Colonic mucosa (tissue), 4 donors: ENCODE results near the gene IL17REL. TPM values are rescaled to one million over a fixed set of nuclear protein-coding genes. Genes with fewer than 3 reads are reported as not detected.

ENCODE experiments used
- DNase-seq: peaks from one replicate; pipeline ENCODE4 v3.0.0-alpha.2; 2020
- H3K27ac ChIP-seq: fragments of 200-600 bp; one replicate; pipeline ENCODE4 v1.8.0; 2021
- H3K27me3 ChIP-seq: fragments of 200-600 bp; one replicate; pipeline ENCODE4 v1.8.0; 2021
- H3K36me3 ChIP-seq: fragments of 200-600 bp; one replicate; pipeline ENCODE4 v1.8.0; 2021
- H3K4me1 ChIP-seq: fragments of 200-600 bp; one replicate; pipeline ENCODE4 v1.8.0; 2021; ENCODE audit warnings: mild to moderate bottlenecking
- H3K4me3 ChIP-seq: fragments of 200-600 bp; one replicate; pipeline ENCODE4 v1.8.0; 2021
- H3K9ac ChIP-seq, 2 donors: one replicate each; pipeline ENCODE4 v1.7.0; 2013; ENCODE audit warnings: control low read depth in 2 of 2, low read depth in 2 of 2, low read length in 2 of 2
- H3K9me3 ChIP-seq: fragments of 200-600 bp; one replicate; pipeline ENCODE4 v1.8.0; 2021
- CTCF ChIP-seq: fragments of 200-600 bp; IDR thresholded peaks from one replicate; pipeline ENCODE4 v1.8.0; 2022; ENCODE audit warnings: antibody characterized with exemption, mild to moderate bottlenecking
- intact Hi-C: fragments of 100-400 bp; cut with DNase I; formaldehyde crosslinking; loops from one replicate; pipeline ENCODE4 v1.14.1; 2022
- total RNA-seq, 2 donors: library from RNA; stranded (reverse); fragmentation: NEBNext Ultra II Directional in 1 of 2; extraction: Animal tissue kit (Norgen Biotek cat#: 25700) in 1 of 2; gene quantifications; one replicate each; pipeline ENCODE4 v1.2.1, GENCODE V29; 2021
- donor health status: healthy.
- donor health status: DM: no; HTN: no; CAD: no.
- donor health status: DM: no; HTN: no; CAD: no.

The IL17REL gene
- under 1 TPM; 0.11 to 0.22 TPM for total RNA-seq

GRCh38 chr22:50012211-50013181, at the start of gene IL17REL:
TSS of gene IL17REL (minus strand) at chr22:50012765. CDS start at chr22:50012646, 119 bp downstream.
- H3K27me3 ChIP-seq = peaks cover 70% of the 10 kb centered on the region
- no peaks in the 10 kb centered on the region for H3K4me1 ChIP-seq
- H3K27ac ChIP-seq = no peak within 1 kb of the TSS
- intact Hi-C loops = no loop called here
- no peak for DNase-seq
- H3K4me3 ChIP-seq = no peak within 1 kb of the TSS
- no peaks in the 10 kb centered on the region for H3K9me3 ChIP-seq
- no peak for TF ChIP-seq CTCF
- no peak within 1 kb of the TSS for H3K9ac ChIP-seq
- no peaks in the 10 kb centered on the region for H3K36me3 ChIP-seq

- no peaks in the 10 kb centered on the region for H3K9me3 ChIP-seq
- no peak overlapping the region for H3K9ac ChIP-seq
- no peaks in the 10 kb centered on the region for H3K36me3 ChIP-seq
- peaks cover 20% of the 10 kb centered on the region for H3K27me3 ChIP-seq
- H3K4me3 ChIP-seq = no peak overlapping the region
- no peak for TF ChIP-seq CTCF
- no peaks in the 10 kb centered on the region for H3K4me1 ChIP-seq
- intact Hi-C loops = no loop called here
- DNase-seq = no peak
- H3K27ac ChIP-seq = no peak overlapping the region
Observed at GRCh38 chr22:50061824-50062355, 49.3 kb upstream of the IL17REL start.

GRCh38 chr22:50061141-50061823, 48.7 kb upstream of the IL17REL start:
- no peak overlapping the region for H3K4me3 ChIP-seq
- no peak for DNase-seq

GRCh38 chr22:50060441-50061140, 48.0 kb upstream of the IL17REL start:
- DNase-seq = no peak
- no peaks in the 10 kb centered on the region for H3K9me3 ChIP-seq
- no peaks in the 10 kb centered on the region for H3K4me1 ChIP-seq
- H3K27me3 ChIP-seq = peaks cover 20% of the 10 kb centered on the region
- no peak overlapping the region for H3K4me3 ChIP-seq
- intact Hi-C loops = no loop called here
- H3K36me3 ChIP-seq = no peaks in the 10 kb centered on the region
- H3K9ac ChIP-seq = no peak overlapping the region
- H3K27ac ChIP-seq = no peak overlapping the region
- TF ChIP-seq CTCF = no peak

More at GRCh38 chr22:50061141-50061823, 48.7 kb upstream of the IL17REL start:
- Histone ChIP-seq H3K9ac (no peak overlapping the region), H3K36me3 (no peaks in the 10 kb centered on the region), H3K9me3 (no peaks in the 10 kb centered on the region), H3K27ac (no peak overlapping the region), H3K27me3 (peaks cover 20% of the 10 kb centered on the region), H3K4me1 (no peaks in the 10 kb centered on the region)
- intact Hi-C loops = no loop called here
- no peak for TF ChIP-seq CTCF

- no peak for DNase-seq
- Histone ChIP-seq H3K4me3 (no peak overlapping the region), H3K27ac (no peak overlapping the region), H3K36me3 (no peaks in the 10 kb centered on the region), H3K27me3 (peaks cover 20% of the 10 kb centered on the region), H3K4me1 (no peaks in the 10 kb centered on the region), H3K9me3 (no peaks in the 10 kb centered on the region), H3K9ac (no peak overlapping the region)
- no peak for TF ChIP-seq CTCF
- intact Hi-C loops = no loop called here
Observed at GRCh38 chr22:50059881-50060262, 47.3 kb upstream of the IL17REL start.
